ENCODE data around the gene DNAJB8. TPM values are rescaled to one million over a fixed set of nuclear protein-coding genes. Genes with fewer than 3 reads are reported as not detected.

Gene DNAJB8
- total and polyA plus RNA-seq, 2 experiments from 2014 or later, result not detected

GRCh38 chr3:128500556-128500955, 33.9 kb upstream of the DNAJB8 start:
- Histone ChIP-seq H3K4me1 (ENCODE audit: insufficient read depth) (no peaks in the 10 kb centered on the region), H3K36me3 (replicated peaks; ENCODE audit: insufficient read depth, low read depth) (no peaks in the 10 kb centered on the region), H3K4me2 (no peak overlapping the region), H3K9me2 (replicated peaks; ENCODE audit: insufficient read depth) (no peaks in the 10 kb centered on the region), H3K27ac (no peak overlapping the region), H3K27me3 (peaks cover 44% of the 10 kb centered on the region), H3K79me2 (no peaks in the 10 kb centered on the region), H4K20me1 (ENCODE audit: insufficient read depth, poor library complexity, severe bottlenecking) (no peaks in the 10 kb centered on the region), H2AFZ (no peak overlapping the region), H3K9me3 (ENCODE audit: low read depth) (no peaks in the 10 kb centered on the region), H3K4me3 (no peak overlapping the region)
- TF ChIP-seq EZH2phosphoT487 (IDR thresholded peaks at IDR 0.05; ENCODE audit: low read depth, severe bottlenecking, unreplicated experiment) (no peak), CTCF (IDR thresholded peaks at IDR 0.05; ENCODE audit: poor library complexity) (no peak), EZH2 (IDR thresholded peaks at IDR 0.05; ENCODE audit: borderline replicate concordance) (no peak)
- no peak for DNase-seq (ENCODE audit: low spot score)
- 86% methylated on average over 4 of the region's 4 CpGs for WGBS (ENCODE audit: low lambda C conversion rate, missing lambda C conversion rate)

- H2AFZ ChIP-seq, result no peak overlapping the region
- no peaks in the 10 kb centered on the region for H3K79me2 ChIP-seq
- TF ChIP-seq EZH2phosphoT487 (IDR thresholded peaks at IDR 0.05; ENCODE audit: low read depth, severe bottlenecking, unreplicated experiment) (no peak), EZH2 (IDR thresholded peaks at IDR 0.05; ENCODE audit: borderline replicate concordance) (no peak), CTCF (IDR thresholded peaks at IDR 0.05; ENCODE audit: poor library complexity) (no peak)
- H4K20me1 ChIP-seq (ENCODE audit: insufficient read depth, poor library complexity, severe bottlenecking), result no peaks in the 10 kb centered on the region
- H3K9me3 ChIP-seq (ENCODE audit: low read depth), result no peaks in the 10 kb centered on the region
- peaks cover 51% of the 10 kb centered on the region for H3K27me3 ChIP-seq
- H3K4me2 ChIP-seq, result no peak overlapping the region
- no peak overlapping the region for H3K27ac ChIP-seq
- 88% methylated on average over 4 of the region's 4 CpGs for WGBS (ENCODE audit: low lambda C conversion rate, missing lambda C conversion rate)
- no peaks in the 10 kb centered on the region for H3K4me1 ChIP-seq (ENCODE audit: insufficient read depth)
- no peaks in the 10 kb centered on the region for H3K36me3 ChIP-seq (replicated peaks; ENCODE audit: insufficient read depth, low read depth)
- DNase-seq (ENCODE audit: low spot score), result no peak
- no peaks in the 10 kb centered on the region for H3K9me2 ChIP-seq (replicated peaks; ENCODE audit: insufficient read depth)
- H3K4me3 ChIP-seq, result no peak overlapping the region
Measured at GRCh38 chr3:128499724-128500275, 33.1 kb upstream of the DNAJB8 start.

GRCh38 chr3:128498901-128499530, 32.3 kb upstream of the DNAJB8 start:
- Histone ChIP-seq H3K79me2 (no peaks in the 10 kb centered on the region), H3K4me2 (no peak overlapping the region), H3K27ac (no peak overlapping the region), H2AFZ (no peak overlapping the region), H3K9me3 (ENCODE audit: low read depth) (no peaks in the 10 kb centered on the region), H3K27me3 (peaks cover 59% of the 10 kb centered on the region), H3K4me1 (ENCODE audit: insufficient read depth) (no peaks in the 10 kb centered on the region), H3K36me3 (replicated peaks; ENCODE audit: insufficient read depth, low read depth) (no peaks in the 10 kb centered on the region), H3K4me3 (no peak overlapping the region), H3K9me2 (replicated peaks; ENCODE audit: insufficient read depth) (no peaks in the 10 kb centered on the region), H4K20me1 (ENCODE audit: insufficient read depth, poor library complexity, severe bottlenecking) (no peaks in the 10 kb centered on the region)
- no peak for TF ChIP-seq CTCF (IDR thresholded peaks at IDR 0.05; ENCODE audit: poor library complexity)
- no peak for TF ChIP-seq EZH2 (IDR thresholded peaks at IDR 0.05; ENCODE audit: borderline replicate concordance)
- TF ChIP-seq EZH2phosphoT487 (IDR thresholded peaks at IDR 0.05; ENCODE audit: low read depth, severe bottlenecking, unreplicated experiment), result no peak
- 84% methylated on average over 15 of the region's 15 CpGs for WGBS (ENCODE audit: low lambda C conversion rate, missing lambda C conversion rate)
- no peak for DNase-seq (ENCODE audit: low spot score)

All from hepatocyte (in vitro differentiated cells).